Measurements from ENCODE around the gene DRD4. TPM values are rescaled to one million over a fixed set of nuclear protein-coding genes. Genes with fewer than 3 reads are reported as not detected.

DRD4 gene
- not detected in 2 replicates for polyA plus RNA-seq

DNA sequence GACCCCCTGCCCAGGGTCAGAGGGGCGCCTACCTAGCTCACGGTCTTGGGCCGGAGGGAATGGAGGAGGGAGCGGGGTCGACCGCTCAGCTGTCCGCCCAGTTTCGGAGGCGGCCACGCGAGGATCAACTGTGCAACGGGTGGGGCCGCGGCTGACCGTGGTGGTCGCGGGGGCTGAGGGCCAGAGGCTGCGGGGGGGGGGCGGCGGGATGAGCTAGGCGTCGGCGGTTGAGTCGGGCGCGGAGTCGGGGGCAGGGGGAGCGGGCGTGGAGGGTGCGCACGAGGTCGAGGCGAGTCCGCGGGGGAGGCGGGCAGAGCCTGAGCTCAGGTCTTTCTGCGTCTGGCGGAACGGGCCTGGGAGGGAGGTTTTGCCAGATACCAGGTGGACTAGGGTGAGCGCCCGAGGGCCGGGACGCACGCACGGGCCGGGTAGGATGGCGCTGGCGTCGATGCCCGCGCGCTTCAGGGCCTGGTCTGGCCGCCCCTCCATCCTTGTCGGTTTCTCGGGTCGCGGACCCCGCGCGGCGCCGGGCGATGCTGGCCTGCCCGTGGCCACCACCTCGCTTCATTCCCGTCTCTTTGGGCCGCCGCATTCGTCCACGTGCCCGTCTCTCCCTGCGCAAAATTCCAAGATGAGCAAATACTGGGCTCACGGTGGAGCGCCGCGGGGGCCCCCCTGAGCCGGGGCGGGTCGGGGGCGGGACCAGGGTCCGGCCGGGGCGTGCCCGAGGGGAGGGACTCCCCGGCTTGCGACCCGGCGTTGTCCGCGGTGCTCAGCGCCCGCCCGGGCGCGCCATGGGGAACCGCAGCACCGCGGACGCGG is at the start of gene DRD4:
Gene DRD4, plus strand, starts transcription at position 759 of the 822 bp plus-strand sequence. Its CDS starts 36 bp downstream, at position 795.

GRCh38 chr11:615504-616319 is 21.4 kb upstream of the DRD4 start, which contains the start of gene IRF7:
Gene IRF7 (minus strand): TSS chr11:615950. CDS start chr11:615364, 586 bp downstream.

DNA sequence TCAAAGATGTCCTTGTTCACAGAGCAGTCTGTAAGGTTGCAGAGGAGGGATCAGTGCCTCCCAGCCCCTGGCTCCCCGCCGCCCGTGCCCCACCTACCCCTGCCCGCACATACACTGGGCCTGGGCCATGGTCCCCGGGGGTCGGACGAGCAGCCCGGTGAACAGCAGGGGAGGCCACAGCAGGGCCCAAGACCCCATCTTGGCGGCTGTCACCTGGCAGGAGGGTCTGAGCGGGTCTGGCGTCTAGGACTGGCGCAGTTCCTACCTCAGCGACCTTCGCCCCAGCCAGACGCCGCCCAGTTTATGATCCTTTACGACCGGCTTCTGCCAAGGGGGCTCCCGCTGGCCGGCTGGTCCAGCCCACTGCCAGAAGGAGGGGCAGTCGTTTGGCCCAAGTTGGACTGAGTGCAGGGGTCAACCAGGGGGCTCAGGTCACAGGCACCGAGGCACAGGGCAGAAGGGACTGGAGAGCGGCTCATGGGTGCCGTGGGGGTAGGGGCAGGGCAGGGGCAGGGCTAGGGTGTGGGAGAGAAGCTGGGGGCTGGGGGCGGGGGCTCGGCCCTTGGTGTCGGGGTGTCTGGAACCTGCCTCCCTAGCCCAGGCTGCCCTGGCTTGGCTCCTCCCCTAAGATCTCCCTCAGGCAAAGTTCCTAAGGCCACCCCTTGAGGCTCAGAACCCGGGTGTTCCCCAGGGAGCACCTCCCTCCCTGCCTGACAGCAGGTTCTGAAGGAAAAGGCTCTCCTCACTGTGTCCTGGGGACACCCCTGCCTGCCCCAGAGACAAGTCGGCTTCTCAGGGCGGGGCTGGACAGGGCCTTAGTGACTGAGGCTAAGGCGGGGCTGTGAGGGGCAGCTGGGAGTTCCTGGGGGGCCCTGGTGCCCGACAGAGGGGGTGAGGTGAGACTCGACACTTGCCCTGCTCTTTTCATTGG is 12.1 kb upstream of the DRD4 start, which contains the start of gene CDHR5:
Gene CDHR5, minus strand, starts transcription at position 251 of the 931 bp plus-strand sequence. Its CDS starts 53 bp downstream, at position 198.

DNA sequence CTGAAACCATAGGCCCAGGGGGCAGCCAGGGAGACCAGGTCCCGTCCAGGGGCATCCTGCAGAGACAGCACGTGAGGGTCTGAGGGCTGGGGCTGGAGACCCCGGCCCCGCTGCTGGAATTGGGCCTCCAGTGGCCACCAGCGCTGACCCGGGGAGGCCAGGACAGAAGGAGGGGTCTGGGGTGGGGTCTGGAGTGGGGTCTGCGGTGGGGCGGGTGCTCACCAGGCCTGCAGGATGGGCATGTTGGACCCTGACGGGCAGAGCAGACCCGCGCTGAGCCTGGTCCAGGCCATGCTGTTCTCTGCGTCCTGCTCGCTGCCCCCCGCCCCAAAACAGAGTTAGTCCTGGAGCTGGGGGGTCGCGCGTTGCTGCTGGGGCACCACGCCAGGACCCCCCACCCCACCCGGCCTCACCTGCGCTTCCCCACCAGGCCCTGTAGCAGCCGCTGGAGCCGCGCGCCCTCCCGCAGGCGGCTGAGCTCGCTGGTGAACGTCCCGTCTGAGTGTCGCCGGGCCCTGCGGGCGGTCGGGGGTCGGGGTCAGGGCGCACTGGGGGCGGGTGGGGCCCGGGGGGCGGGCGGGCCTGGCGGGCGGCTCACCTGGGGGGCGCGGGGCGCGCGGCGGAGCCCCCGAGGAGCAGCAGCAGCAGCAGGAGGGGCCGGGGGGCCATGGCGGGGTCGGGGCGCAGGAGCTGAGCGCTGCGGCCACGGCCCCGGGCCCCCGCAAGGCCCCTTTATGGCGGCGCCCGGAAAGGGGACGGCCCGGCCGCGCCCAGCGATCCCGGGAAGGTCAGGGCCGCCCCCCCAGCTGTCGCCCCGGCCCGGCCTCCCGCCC is 10.4 kb upstream of the DRD4 start, which contains the start of gene SCT:
Gene SCT, minus strand, starts transcription at position 707 of the 833 bp plus-strand sequence. Its CDS starts 38 bp downstream, at position 669.

Other genes with a start within 250 kb of the DRD4 start
- not detected in 2 replicates for gene PKP3, start 243.1 kb upstream of the DRD4 start, polyA plus RNA-seq
- 3.0 TPM in 2 replicates for gene SIGIRR, start 222.3 kb upstream of the DRD4 start, polyA plus RNA-seq
- not detected in 2 replicates for gene ANO9, start 195.3 kb upstream of the DRD4 start, polyA plus RNA-seq
- gene PTDSS2, start 187.0 kb upstream of the DRD4 start, polyA plus RNA-seq = 2.3 and 3.5 TPM in 2 replicates
- gene RNH1, start 130.0 kb upstream of the DRD4 start, polyA plus RNA-seq = 12.8 and 13.2 TPM in 2 replicates
- gene HRAS, start 101.7 kb upstream of the DRD4 start, polyA plus RNA-seq = 19.5 and 37.7 TPM in 2 replicates
- gene LRRC56, start 99.7 kb upstream of the DRD4 start, polyA plus RNA-seq = 0.13 TPM in 1 of 2 replicates, not detected in the other
- not detected in 2 replicates for gene LMNTD2, start 76.5 kb upstream of the DRD4 start, polyA plus RNA-seq
- 1.6 and 3.9 TPM in 2 replicates for gene RASSF7, start 76.3 kb upstream of the DRD4 start, polyA plus RNA-seq
- gene PHRF1, start 60.8 kb upstream of the DRD4 start, polyA plus RNA-seq = 0.19 and 0.35 TPM in 2 replicates
- not detected in 2 replicates for gene IRF7, start 21.3 kb upstream of the DRD4 start, polyA plus RNA-seq
- gene CDHR5, start 12.3 kb upstream of the DRD4 start, polyA plus RNA-seq = not detected in 2 replicates
- gene SCT, start 10.1 kb upstream of the DRD4 start, polyA plus RNA-seq = not detected in 2 replicates
- gene DEAF1, start 58.0 kb downstream of the DRD4 start, polyA plus RNA-seq = 10.8 and 19.0 TPM in 2 replicates
- 31.2 and 39.5 TPM in 2 replicates for gene TMEM80, start 58.5 kb downstream of the DRD4 start, polyA plus RNA-seq
- gene EPS8L2, start 69.0 kb downstream of the DRD4 start, polyA plus RNA-seq = 73.8 and 170 TPM in 2 replicates
- gene TALDO1, start 110.2 kb downstream of the DRD4 start, polyA plus RNA-seq = 40.4 and 72.7 TPM in 2 replicates
- gene GATD1, start 140.2 kb downstream of the DRD4 start, polyA plus RNA-seq = 1.9 and 5.7 TPM in 2 replicates
- gene CEND1, start 152.8 kb downstream of the DRD4 start, polyA plus RNA-seq = 14.7 and 20.2 TPM in 2 replicates
- gene SLC25A22, start 161.0 kb downstream of the DRD4 start, polyA plus RNA-seq = 4.6 and 6.6 TPM in 2 replicates
- gene PIDD1, start 168.0 kb downstream of the DRD4 start, polyA plus RNA-seq = 0.95 and 0.99 TPM in 2 replicates
- gene RPLP2, start 172.7 kb downstream of the DRD4 start, polyA plus RNA-seq = 295 and 369 TPM in 2 replicates
- gene PNPLA2, start 181.6 kb downstream of the DRD4 start, polyA plus RNA-seq = 0.77 and 3.1 TPM in 2 replicates
- not detected in 2 replicates for gene CRACR2B, start 190.7 kb downstream of the DRD4 start, polyA plus RNA-seq
- gene CD151, start 195.7 kb downstream of the DRD4 start, polyA plus RNA-seq = 6.6 and 8.6 TPM in 2 replicates
- 181 and 206 TPM in 2 replicates for gene POLR2L, start 205.3 kb downstream of the DRD4 start, polyA plus RNA-seq
- not detected in 2 replicates for gene TSPAN4, start 205.6 kb downstream of the DRD4 start, polyA plus RNA-seq